ENCODE data around the gene TLN1. TPM values are rescaled to one million over a fixed set of nuclear protein-coding genes. Genes with fewer than 3 reads are reported as not detected.

The TLN1 gene
- total RNA-seq, 1 donor from 2014 or later = 56.2 TPM

DNA sequence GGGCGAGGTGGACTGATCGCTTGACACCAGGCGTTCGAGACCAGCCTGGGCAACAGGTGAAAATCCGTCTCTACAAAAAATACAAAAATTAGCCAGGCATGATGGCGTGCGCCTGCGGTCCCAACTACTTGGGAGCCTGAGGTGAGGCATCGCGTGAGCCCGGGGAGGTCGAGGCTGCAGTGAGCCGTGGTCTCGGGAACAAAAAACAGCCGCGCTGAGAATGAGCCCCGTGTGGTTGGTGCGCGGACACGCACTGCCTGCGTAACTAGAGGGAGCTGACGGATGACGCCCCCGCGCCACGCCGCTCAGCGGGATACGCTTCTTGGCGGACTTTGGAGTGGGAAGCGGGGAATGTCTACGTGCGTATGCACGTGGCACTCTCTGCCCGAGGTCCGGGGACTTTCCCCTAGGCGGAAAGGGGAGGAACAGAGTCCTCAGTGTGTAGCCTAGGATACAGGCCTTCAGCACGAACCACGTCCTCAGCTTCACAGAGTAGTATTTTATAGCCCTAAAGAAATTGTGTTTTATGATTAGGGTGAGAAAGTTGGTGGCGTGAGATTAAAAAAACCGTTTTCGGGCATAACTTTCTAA is 74.4 kb downstream of the TLN1 start, which contains the start of gene RMRP:
Gene RMRP (minus strand): TSS at position 474 of the 591 bp plus-strand sequence.
- Mint-ChIP-seq H3K36me3 (ENCODE audit: unreplicated experiment) (no peaks in the 10 kb centered on the region), H3K9me3 (ENCODE audit: unreplicated experiment) (peaks cover 20% of the 10 kb centered on the region), H3K4me1 (ENCODE audit: low read depth, unreplicated experiment) (peaks cover 14% of the 10 kb centered on the region), H3K27ac (ENCODE audit: unreplicated experiment) (peak within 1 kb of the TSS; percentile 99), H3K27me3 (ENCODE audit: unreplicated experiment) (peaks cover 15% of the 10 kb centered on the region), H3K4me3 (ENCODE audit: unreplicated experiment) (peak within 1 kb of the TSS; percentile 91)
- TF ChIP-seq, protein P1, sequence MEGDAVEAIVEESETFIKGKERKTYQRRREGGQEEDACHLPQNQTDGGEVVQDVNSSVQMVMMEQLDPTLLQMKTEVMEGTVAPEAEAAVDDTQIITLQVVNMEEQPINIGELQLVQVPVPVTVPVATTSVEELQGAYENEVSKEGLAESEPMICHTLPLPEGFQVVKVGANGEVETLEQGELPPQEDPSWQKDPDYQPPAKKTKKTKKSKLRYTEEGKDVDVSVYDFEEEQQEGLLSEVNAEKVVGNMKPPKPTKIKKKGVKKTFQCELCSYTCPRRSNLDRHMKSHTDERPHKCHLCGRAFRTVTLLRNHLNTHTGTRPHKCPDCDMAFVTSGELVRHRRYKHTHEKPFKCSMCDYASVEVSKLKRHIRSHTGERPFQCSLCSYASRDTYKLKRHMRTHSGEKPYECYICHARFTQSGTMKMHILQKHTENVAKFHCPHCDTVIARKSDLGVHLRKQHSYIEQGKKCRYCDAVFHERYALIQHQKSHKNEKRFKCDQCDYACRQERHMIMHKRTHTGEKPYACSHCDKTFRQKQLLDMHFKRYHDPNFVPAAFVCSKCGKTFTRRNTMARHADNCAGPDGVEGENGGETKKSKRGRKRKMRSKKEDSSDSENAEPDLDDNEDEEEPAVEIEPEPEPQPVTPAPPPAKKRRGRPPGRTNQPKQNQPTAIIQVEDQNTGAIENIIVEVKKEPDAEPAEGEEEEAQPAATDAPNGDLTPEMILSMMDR (IDR thresholded peaks at IDR 0.05; ENCODE audit: partially characterized antibody, unreplicated experiment) = no peak
- peak; percentile 91 for DNase-seq

GRCh38 chr9:35656831-35657545 is 75.0 kb downstream of the TLN1 start:
- Mint-ChIP-seq H3K27ac (ENCODE audit: unreplicated experiment) (peak overlapping the region; percentile 99), H3K36me3 (ENCODE audit: unreplicated experiment) (no peaks in the 10 kb centered on the region), H3K4me3 (ENCODE audit: unreplicated experiment) (peak overlapping the region; percentile 83), H3K4me1 (ENCODE audit: low read depth, unreplicated experiment) (peaks cover 14% of the 10 kb centered on the region), H3K9me3 (ENCODE audit: unreplicated experiment) (peaks cover 20% of the 10 kb centered on the region), H3K27me3 (ENCODE audit: unreplicated experiment) (peaks cover 15% of the 10 kb centered on the region)
- TF ChIP-seq, protein P1 (IDR thresholded peaks at IDR 0.05; ENCODE audit: partially characterized antibody, unreplicated experiment) = no peak
- DNase-seq = no peak

- peaks cover 15% of the 10 kb centered on the region for H3K4me1 Mint-ChIP-seq (ENCODE audit: low read depth, unreplicated experiment)
- peaks cover 19% of the 10 kb centered on the region for H3K27me3 Mint-ChIP-seq (ENCODE audit: unreplicated experiment)
- peaks cover 20% of the 10 kb centered on the region for H3K9me3 Mint-ChIP-seq (ENCODE audit: unreplicated experiment)
- no peaks in the 10 kb centered on the region for H3K36me3 Mint-ChIP-seq (ENCODE audit: unreplicated experiment)
- TF ChIP-seq, protein P1 (IDR thresholded peaks at IDR 0.05; ENCODE audit: partially characterized antibody, unreplicated experiment) = no peak
- H3K27ac Mint-ChIP-seq (ENCODE audit: unreplicated experiment) = peak overlapping the region; percentile 99
- peak overlapping the region; percentile 83 for H3K4me3 Mint-ChIP-seq (ENCODE audit: unreplicated experiment)
- no peak for DNase-seq
Observed at GRCh38 chr9:35656348-35656747, 75.6 kb downstream of the TLN1 start.

- peaks cover 14% of the 10 kb centered on the region for H3K4me1 Mint-ChIP-seq (ENCODE audit: low read depth, unreplicated experiment)
- H3K9me3 Mint-ChIP-seq (ENCODE audit: unreplicated experiment) = peaks cover 18% of the 10 kb centered on the region
- H3K36me3 Mint-ChIP-seq (ENCODE audit: unreplicated experiment) = no peaks in the 10 kb centered on the region
- TF ChIP-seq, protein P1 (IDR thresholded peaks at IDR 0.05; ENCODE audit: partially characterized antibody, unreplicated experiment) = no peak
- DNase-seq = no peak
- H3K27me3 Mint-ChIP-seq (ENCODE audit: unreplicated experiment) = peaks cover 23% of the 10 kb centered on the region
- H3K27ac Mint-ChIP-seq (ENCODE audit: unreplicated experiment) = no peak overlapping the region
- H3K4me3 Mint-ChIP-seq (ENCODE audit: unreplicated experiment) = no peak overlapping the region
Observed at GRCh38 chr9:35653611-35654010, 78.4 kb downstream of the TLN1 start.

DNA sequence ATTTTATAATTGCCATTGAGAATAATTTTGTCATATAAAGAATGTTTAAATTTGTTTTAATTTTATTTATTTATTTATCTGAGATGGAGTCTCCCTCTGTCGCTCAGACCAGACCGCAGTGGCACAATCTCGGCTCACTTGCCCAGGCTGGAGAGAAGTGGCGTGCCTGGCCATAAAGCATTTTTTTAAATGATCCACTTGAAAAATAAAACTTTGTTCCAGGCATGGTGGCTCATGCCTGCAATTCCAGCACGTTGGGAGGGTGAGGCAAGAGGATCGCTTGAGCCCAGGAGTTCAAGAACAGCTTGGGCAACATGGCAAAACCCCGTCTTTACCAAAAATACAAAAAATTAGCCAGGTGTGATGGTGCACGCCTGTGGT is 79.2 kb downstream of the TLN1 start:
- Mint-ChIP-seq H3K4me1 (ENCODE audit: low read depth, unreplicated experiment) (peaks cover 20% of the 10 kb centered on the region), H3K9me3 (ENCODE audit: unreplicated experiment) (peaks cover 19% of the 10 kb centered on the region), H3K27me3 (ENCODE audit: unreplicated experiment) (peaks cover 26% of the 10 kb centered on the region), H3K36me3 (ENCODE audit: unreplicated experiment) (no peaks in the 10 kb centered on the region), H3K27ac (ENCODE audit: unreplicated experiment) (no peak overlapping the region), H3K4me3 (ENCODE audit: unreplicated experiment) (no peak overlapping the region)
- TF ChIP-seq, protein P1 (IDR thresholded peaks at IDR 0.05; ENCODE audit: partially characterized antibody, unreplicated experiment) = no peak
- DNase-seq = no peak

All from glutamatergic neuron (in vitro differentiated cells).